HEK293 (cell line): ENCODE results near the gene APOO.

Experiments used
- CTCF ChIA-PET: fragments of 350-600 bp; formaldehyde crosslinking; extraction: SDS; loops from one replicate; lab custom pipeline; 2021; ENCODE audit warnings: antibody characterized with exemption; lab: Yijun Ruan, JAX
- POLR2A ChIA-PET: fragments of 300-600 bp; formaldehyde crosslinking; extraction: SDS; loops from one replicate; lab custom pipeline; 2020; ENCODE audit warnings: antibody characterized with exemption, inconsistent platforms; lab: Yijun Ruan, JAX
- H3K27ac ChIP-seq: fragments of 200-500 bp; sonication (Bioruptor generic); 2 replicates; pipeline ENCODE4 v1.5.1; 2014; ENCODE audit warnings: low read depth, low read length, control low read depth, inconsistent platforms; ENCODE audit errors: extremely low read depth
- H3K36me3 ChIP-seq, 2 experiments: fragments of 200-500 bp in 1 of 2; sonication (Bioruptor generic) in 1 of 2; 1 replicate in 1 of 2; 2 replicates in 1 of 2; pipeline ENCODE4 v1.5.1; 2014 to 2017; ENCODE audit warnings: inconsistent platforms in 2 of 2, low read length in 2 of 2; ENCODE audit not compliant: control insufficient read depth in 2 of 2, insufficient read depth in 1 of 2
- H3K4me1 ChIP-seq: fragments of 200-500 bp; sonication (Bioruptor generic); 2 replicates; pipeline ENCODE4 v1.5.1; 2014; ENCODE audit warnings: mild to moderate bottlenecking, low read length, inconsistent platforms; ENCODE audit not compliant: control insufficient read depth, insufficient read depth
- H3K4me3 ChIP-seq: 2 replicates; pipeline ENCODE4 v1.5.1; 2011; ENCODE audit warnings: low read depth, mild to moderate bottlenecking, control low read depth, low read length, moderate library complexity
- H3K9me3 ChIP-seq: fragments of 200-500 bp; sonication (Bioruptor generic); 2 replicates; pipeline ENCODE4 v1.5.1; 2014; ENCODE audit warnings: low read depth, low read length, inconsistent platforms; ENCODE audit not compliant: control insufficient read depth, insufficient read depth
- KLF10 ChIP-seq: fragments of 450-650 bp; IDR thresholded peaks from 2 replicates; pipeline ENCODE4 v1.5.1; 2018; ENCODE audit warnings: missing biosample characterization, mild to moderate bottlenecking, missing genetic modification characterization
- SCRT1 ChIP-seq: fragments of 450-650 bp; formaldehyde crosslinking; IDR thresholded peaks from 2 replicates; pipeline ENCODE4 v1.5.1; 2016; ENCODE audit warnings: missing biosample characterization, missing genetic modification characterization, borderline replicate concordance
- SCRT2 ChIP-seq: fragments of 450-650 bp; formaldehyde crosslinking; IDR thresholded peaks from 2 replicates; pipeline ENCODE4 v1.5.1; 2016; ENCODE audit warnings: missing biosample characterization, missing genetic modification characterization
- SETDB1 ChIP-seq: IDR thresholded peaks from one replicate; pipeline ENCODE4 v1.6.1; 2017; ENCODE audit warnings: mild to moderate bottlenecking, low read length, moderate library complexity, mixed read lengths; ENCODE audit not compliant: insufficient read length
- TRIM28 ChIP-seq: IDR thresholded peaks from 2 replicates; pipeline ENCODE4 v1.6.1; 2011; ENCODE audit warnings: low read length, control low read depth, borderline replicate concordance
- WT1 ChIP-seq: fragments of 450-650 bp; formaldehyde crosslinking; IDR thresholded peaks from 2 replicates; pipeline ENCODE4 v1.5.1; 2016; ENCODE audit warnings: missing biosample characterization, missing genetic modification characterization
- ZBTB17 ChIP-seq: fragments of 450-650 bp; formaldehyde crosslinking; IDR thresholded peaks from 2 replicates; pipeline ENCODE4 v1.5.1; 2016; ENCODE audit warnings: missing biosample characterization, missing genetic modification characterization
- ZBTB20 ChIP-seq: fragments of 450-650 bp; formaldehyde crosslinking; IDR thresholded peaks from 2 replicates; pipeline ENCODE4 v1.5.1; 2016; ENCODE audit warnings: missing biosample characterization, missing genetic modification characterization
- ZNF133 ChIP-seq: fragments of 450-650 bp; formaldehyde crosslinking; IDR thresholded peaks from 2 replicates; pipeline ENCODE4 v1.5.1; 2016; ENCODE audit warnings: missing biosample characterization, missing genetic modification characterization
- ZNF174 ChIP-seq: fragments of 450-650 bp; formaldehyde crosslinking; IDR thresholded peaks from 2 replicates; pipeline ENCODE4 v1.5.0; 2017; ENCODE audit warnings: missing biosample characterization, mild to moderate bottlenecking, missing genetic modification characterization
- ZNF366 ChIP-seq: fragments of 450-650 bp; formaldehyde crosslinking; conservative IDR thresholded peaks from 2 replicates; pipeline ENCODE4 v1.5.1; 2016; ENCODE audit warnings: missing biosample characterization, missing genetic modification characterization
- ZNF404 ChIP-seq: fragments of 450-650 bp; formaldehyde crosslinking; IDR thresholded peaks from 2 replicates; pipeline ENCODE4 v1.5.1; 2017; ENCODE audit warnings: missing biosample characterization, missing genetic modification characterization
- ZNF510 ChIP-seq: fragments of 450-650 bp; formaldehyde crosslinking; IDR thresholded peaks from 2 replicates; pipeline ENCODE4 v1.5.1; 2018; ENCODE audit warnings: mild to moderate bottlenecking, missing genetic modification characterization, missing biosample characterization; ENCODE audit not compliant: insufficient replicate concordance
- ZNF629 ChIP-seq: fragments of 450-650 bp; formaldehyde crosslinking; IDR thresholded peaks from 2 replicates; pipeline ENCODE4 v1.5.1; 2017; ENCODE audit warnings: missing biosample characterization, missing genetic modification characterization
- ZNF654 ChIP-seq: fragments of 450-650 bp; formaldehyde crosslinking; IDR thresholded peaks from 2 replicates; pipeline ENCODE4 v1.5.1; 2016; ENCODE audit warnings: low read depth, missing biosample characterization, missing genetic modification characterization
- TF ChIP-seq, protein P1 (sequence below): fragments of 450-650 bp; formaldehyde crosslinking; IDR thresholded peaks from 2 replicates; pipeline ENCODE4 v1.5.1; 2016; ENCODE audit warnings: missing biosample characterization, missing genetic modification characterization
- TF ChIP-seq, protein P2 (sequence below): IDR thresholded peaks from 2 replicates; pipeline ENCODE4 v1.6.1; 2011; ENCODE audit warnings: mild to moderate bottlenecking, low read depth, low read length, borderline replicate concordance
- TF ChIP-seq, protein P3 (sequence below): fragments of 450-650 bp; formaldehyde crosslinking; IDR thresholded peaks from 2 replicates; pipeline ENCODE4 v1.5.1; 2017; ENCODE audit warnings: missing biosample characterization, missing genetic modification characterization
- TF ChIP-seq, protein P4 (sequence below): fragments of 450-650 bp; formaldehyde crosslinking; IDR thresholded peaks from 2 replicates; pipeline ENCODE4 v1.5.1; 2016; ENCODE audit warnings: missing biosample characterization, missing genetic modification characterization
- TF ChIP-seq, protein P5 (sequence below): fragments of 450-650 bp; IDR thresholded peaks from 2 replicates; pipeline ENCODE4 v1.5.1; 2018; ENCODE audit warnings: missing biosample characterization, missing genetic modification characterization

Gene APOO

DNA sequence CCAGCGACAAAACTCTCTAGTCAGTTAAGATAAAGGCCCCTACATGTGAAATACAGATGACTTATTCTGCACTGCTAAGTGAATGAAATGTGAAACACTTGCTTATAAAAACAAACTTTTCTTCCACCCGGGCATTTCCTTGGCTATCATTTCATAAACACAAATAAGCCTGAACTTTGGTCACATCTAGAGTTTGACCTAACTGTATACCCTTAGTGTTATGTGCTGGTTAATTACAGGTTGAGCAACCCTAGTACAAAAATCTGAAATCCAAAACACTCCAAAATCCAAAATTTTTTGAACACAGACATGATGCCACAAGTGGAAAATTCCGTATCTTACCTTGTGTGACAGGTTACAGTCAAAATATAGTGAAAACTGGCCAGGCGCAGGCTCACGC, 78.9 kb downstream of the APOO start (continued):
- TF ChIP-seq ZNF510 (tag by site-specific recombination) (no peak), ZNF174 (tag by site-specific recombination) (no peak), ZNF366 (tag by site-specific recombination) (no peak), SCRT1 (tag by site-specific recombination) (no peak), ZNF629 (tag by site-specific recombination) (no peak), ZNF404 (tag by site-specific recombination) (no peak), KLF10 (tag by site-specific recombination) (no peak), ZNF654 (tag by site-specific recombination) (no peak)
- TF ChIP-seq, protein P1, sequence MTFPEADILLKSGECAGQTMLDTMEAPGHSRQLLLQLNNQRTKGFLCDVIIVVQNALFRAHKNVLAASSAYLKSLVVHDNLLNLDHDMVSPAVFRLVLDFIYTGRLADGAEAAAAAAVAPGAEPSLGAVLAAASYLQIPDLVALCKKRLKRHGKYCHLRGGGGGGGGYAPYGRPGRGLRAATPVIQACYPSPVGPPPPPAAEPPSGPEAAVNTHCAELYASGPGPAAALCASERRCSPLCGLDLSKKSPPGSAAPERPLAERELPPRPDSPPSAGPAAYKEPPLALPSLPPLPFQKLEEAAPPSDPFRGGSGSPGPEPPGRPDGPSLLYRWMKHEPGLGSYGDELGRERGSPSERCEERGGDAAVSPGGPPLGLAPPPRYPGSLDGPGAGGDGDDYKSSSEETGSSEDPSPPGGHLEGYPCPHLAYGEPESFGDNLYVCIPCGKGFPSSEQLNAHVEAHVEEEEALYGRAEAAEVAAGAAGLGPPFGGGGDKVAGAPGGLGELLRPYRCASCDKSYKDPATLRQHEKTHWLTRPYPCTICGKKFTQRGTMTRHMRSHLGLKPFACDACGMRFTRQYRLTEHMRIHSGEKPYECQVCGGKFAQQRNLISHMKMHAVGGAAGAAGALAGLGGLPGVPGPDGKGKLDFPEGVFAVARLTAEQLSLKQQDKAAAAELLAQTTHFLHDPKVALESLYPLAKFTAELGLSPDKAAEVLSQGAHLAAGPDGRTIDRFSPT (tag by site-specific recombination), result no peak
- TF ChIP-seq, protein P2, sequence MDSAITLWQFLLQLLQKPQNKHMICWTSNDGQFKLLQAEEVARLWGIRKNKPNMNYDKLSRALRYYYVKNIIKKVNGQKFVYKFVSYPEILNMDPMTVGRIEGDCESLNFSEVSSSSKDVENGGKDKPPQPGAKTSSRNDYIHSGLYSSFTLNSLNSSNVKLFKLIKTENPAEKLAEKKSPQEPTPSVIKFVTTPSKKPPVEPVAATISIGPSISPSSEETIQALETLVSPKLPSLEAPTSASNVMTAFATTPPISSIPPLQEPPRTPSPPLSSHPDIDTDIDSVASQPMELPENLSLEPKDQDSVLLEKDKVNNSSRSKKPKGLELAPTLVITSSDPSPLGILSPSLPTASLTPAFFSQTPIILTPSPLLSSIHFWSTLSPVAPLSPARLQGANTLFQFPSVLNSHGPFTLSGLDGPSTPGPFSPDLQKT, result no peak

DNA sequence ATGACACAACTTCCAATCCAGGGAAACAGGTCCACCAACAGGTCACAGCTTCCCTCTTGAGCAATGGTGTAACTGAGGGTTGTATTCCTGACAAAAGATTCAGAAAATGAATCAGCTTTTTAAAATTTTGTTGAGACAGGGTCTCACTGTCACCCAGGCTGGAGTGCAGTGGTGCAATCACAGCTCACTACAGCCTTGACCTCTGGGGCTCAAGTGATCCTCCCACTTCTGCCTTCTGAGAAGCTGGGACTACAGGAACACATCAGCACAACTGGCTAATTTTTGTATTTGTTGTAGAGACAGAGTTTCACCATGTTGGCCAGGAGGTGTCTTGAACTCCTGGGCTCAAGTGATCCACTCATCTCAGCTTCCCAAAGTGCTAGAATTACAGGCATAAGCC, 81.1 kb downstream of the APOO start:
- H3K27ac ChIP-seq, result no peak overlapping the region
- ChIA-PET POLR2A (interaction anchor here (0.8 kb wide), 1 partner anchor 26 kb away, joined by 5 read pairs; no protein-coding TSS in a partner anchor), CTCF (no interaction called here)
- peaks cover 6% of the 10 kb centered on the region for H3K4me1 ChIP-seq
- TF ChIP-seq ZBTB20, result no peak
- peak; percentile 47; the same call in 1 of the 2 replicates for TF ChIP-seq SCRT2 (tag by site-specific recombination)
- no peaks in the 10 kb centered on the region for H3K36me3 ChIP-seq
- no peak overlapping the region for H3K4me3 ChIP-seq
- H3K9me3 ChIP-seq, result no peaks in the 10 kb centered on the region

DNA sequence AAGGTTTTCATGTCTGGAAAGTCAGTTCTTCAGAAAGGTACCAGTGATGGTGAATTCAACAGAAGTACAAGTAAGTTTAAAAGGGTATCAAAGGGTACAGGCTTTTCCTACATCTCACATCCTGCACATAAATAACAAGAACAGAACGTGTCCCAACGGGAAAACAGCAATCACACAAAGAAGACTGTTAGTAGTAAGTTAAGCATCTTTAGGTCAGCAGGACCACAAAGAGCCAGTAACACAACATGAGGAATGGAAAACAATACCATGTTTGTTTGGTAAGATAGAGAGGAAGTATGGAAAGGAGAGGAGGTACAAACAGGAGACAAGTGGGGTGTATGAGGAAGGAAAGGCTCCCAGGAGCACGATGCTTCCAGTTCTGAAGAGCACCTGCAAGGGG, 81.5 kb downstream of the APOO start:
- no peaks in the 10 kb centered on the region for H3K36me3 ChIP-seq
- H3K4me3 ChIP-seq, result no peak overlapping the region
- POLR2A ChIA-PET, result no interaction called here
- CTCF ChIA-PET, result no interaction called here
- H3K9me3 ChIP-seq, result no peaks in the 10 kb centered on the region
- peaks cover 6% of the 10 kb centered on the region for H3K4me1 ChIP-seq
- TF ChIP-seq WT1 (tag by site-specific recombination) (no peak), SETDB1 (peak; percentile 18), ZNF133 (0 out of 2 replicates have a peak, but pooled peaks have one; percentile 9)
- H3K27ac ChIP-seq, result no peak overlapping the region

DNA sequence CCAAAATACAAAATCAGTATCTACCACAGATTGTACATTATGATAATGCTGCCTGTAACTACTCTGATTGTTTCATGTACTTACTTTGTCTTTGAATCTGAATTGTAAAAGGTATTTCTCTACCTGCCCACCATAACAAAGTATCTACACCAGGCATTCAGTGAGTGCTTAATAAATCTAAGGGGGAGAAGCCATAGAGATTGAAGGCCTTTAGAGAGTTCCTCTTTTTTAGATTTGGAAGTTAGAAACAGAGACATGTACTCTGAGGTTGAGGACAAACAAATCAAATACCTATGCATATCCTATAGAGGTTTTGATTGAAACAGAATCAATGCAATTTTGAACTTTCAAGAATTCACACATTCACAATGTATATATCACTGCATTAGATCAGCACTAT, 82.1 kb downstream of the APOO start:
- no peak for TF ChIP-seq TRIM28
- TF ChIP-seq, protein P3, sequence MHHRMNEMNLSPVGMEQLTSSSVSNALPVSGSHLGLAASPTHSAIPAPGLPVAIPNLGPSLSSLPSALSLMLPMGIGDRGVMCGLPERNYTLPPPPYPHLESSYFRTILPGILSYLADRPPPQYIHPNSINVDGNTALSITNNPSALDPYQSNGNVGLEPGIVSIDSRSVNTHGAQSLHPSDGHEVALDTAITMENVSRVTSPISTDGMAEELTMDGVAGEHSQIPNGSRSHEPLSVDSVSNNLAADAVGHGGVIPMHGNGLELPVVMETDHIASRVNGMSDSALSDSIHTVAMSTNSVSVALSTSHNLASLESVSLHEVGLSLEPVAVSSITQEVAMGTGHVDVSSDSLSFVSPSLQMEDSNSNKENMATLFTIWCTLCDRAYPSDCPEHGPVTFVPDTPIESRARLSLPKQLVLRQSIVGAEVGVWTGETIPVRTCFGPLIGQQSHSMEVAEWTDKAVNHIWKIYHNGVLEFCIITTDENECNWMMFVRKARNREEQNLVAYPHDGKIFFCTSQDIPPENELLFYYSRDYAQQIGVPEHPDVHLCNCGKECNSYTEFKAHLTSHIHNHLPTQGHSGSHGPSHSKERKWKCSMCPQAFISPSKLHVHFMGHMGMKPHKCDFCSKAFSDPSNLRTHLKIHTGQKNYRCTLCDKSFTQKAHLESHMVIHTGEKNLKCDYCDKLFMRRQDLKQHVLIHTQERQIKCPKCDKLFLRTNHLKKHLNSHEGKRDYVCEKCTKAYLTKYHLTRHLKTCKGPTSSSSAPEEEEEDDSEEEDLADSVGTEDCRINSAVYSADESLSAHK, result no peak
- TF ChIP-seq, protein P4, sequence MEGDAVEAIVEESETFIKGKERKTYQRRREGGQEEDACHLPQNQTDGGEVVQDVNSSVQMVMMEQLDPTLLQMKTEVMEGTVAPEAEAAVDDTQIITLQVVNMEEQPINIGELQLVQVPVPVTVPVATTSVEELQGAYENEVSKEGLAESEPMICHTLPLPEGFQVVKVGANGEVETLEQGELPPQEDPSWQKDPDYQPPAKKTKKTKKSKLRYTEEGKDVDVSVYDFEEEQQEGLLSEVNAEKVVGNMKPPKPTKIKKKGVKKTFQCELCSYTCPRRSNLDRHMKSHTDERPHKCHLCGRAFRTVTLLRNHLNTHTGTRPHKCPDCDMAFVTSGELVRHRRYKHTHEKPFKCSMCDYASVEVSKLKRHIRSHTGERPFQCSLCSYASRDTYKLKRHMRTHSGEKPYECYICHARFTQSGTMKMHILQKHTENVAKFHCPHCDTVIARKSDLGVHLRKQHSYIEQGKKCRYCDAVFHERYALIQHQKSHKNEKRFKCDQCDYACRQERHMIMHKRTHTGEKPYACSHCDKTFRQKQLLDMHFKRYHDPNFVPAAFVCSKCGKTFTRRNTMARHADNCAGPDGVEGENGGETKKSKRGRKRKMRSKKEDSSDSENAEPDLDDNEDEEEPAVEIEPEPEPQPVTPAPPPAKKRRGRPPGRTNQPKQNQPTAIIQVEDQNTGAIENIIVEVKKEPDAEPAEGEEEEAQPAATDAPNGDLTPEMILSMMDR (tag by site-specific recombination), result no peak
- peak; percentile 57; the same call in 1 of the 2 replicates for TF ChIP-seq ZBTB17 (tag by site-specific recombination)
- TF ChIP-seq, protein P5, sequence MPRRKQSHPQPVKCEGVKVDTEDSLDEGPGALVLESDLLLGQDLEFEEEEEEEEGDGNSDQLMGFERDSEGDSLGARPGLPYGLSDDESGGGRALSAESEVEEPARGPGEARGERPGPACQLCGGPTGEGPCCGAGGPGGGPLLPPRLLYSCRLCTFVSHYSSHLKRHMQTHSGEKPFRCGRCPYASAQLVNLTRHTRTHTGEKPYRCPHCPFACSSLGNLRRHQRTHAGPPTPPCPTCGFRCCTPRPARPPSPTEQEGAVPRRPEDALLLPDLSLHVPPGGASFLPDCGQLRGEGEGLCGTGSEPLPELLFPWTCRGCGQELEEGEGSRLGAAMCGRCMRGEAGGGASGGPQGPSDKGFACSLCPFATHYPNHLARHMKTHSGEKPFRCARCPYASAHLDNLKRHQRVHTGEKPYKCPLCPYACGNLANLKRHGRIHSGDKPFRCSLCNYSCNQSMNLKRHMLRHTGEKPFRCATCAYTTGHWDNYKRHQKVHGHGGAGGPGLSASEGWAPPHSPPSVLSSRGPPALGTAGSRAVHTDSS, result no peak
- Histone ChIP-seq H3K9me3 (no peaks in the 10 kb centered on the region), H3K27ac (no peak overlapping the region), H3K36me3 (no peaks in the 10 kb centered on the region), H3K4me3 (no peak overlapping the region), H3K4me1 (peaks cover 6% of the 10 kb centered on the region)
- ChIA-PET CTCF (no interaction called here), POLR2A (no interaction called here)
